H1 (cell line): ENCODE results near the gene PAFAH1B1. TPM values are rescaled to one million over a fixed set of nuclear protein-coding genes. Genes with fewer than 3 reads are reported as not detected.

Experiments
- CTCF ChIA-PET: fragments of 300-600 bp; sonication (Branson Sonifier 250); formaldehyde crosslinking; loops from one replicate; lab custom pipeline; 2021; ENCODE audit not compliant: partially characterized antibody; lab: Charles Lee
- POLR2A ChIA-PET: fragments of 300-600 bp; sonication (Branson Sonifier 250); formaldehyde crosslinking; loops from one replicate; lab custom pipeline; 2021; ENCODE audit warnings: inconsistent platforms; ENCODE audit not compliant: partially characterized antibody; lab: Charles Lee
- DNase-seq, 2 experiments: peaks; one replicate each; pipeline versions ENCODE4 v3.0.0 to v3.0.0-alpha.2; 2010 to 2022; ENCODE audit warnings: low spot score in 2 of 2, low read depth in 1 of 2, mixed read lengths in 1 of 2
- FAIRE-seq: peaks from 2 replicates; lab custom pipeline; 2011; peaks lifted over from hg19 to GRCh38; lab: Jason Lieb, UNC
- H2AFZ ChIP-seq: 2 replicates; pipeline ENCODE4 v1.8.1; 2012; ENCODE audit warnings: low read length, inconsistent platforms
- H2AK5ac ChIP-seq: 2 replicates; pipeline ENCODE4 v1.6.1; 2013; ENCODE audit warnings: low read depth, low read length
- H2BK120ac ChIP-seq: replicated peaks from 2 replicates; pipeline ENCODE3; 2013; ENCODE audit warnings: low read depth, low read length, inconsistent platforms
- H2BK12ac ChIP-seq: 2 replicates; pipeline ENCODE4 v1.6.1; 2013; ENCODE audit warnings: low read depth, low read length
- H2BK15ac ChIP-seq: 2 replicates; pipeline ENCODE4 v1.6.1; 2013; ENCODE audit warnings: low read length
- H2BK20ac ChIP-seq: 2 replicates; pipeline ENCODE4 v1.6.1; 2013; ENCODE audit warnings: low read length
- H2BK5ac ChIP-seq: 2 replicates; pipeline ENCODE4 v1.6.1; 2013; ENCODE audit warnings: low read depth, low read length
- H3K14ac ChIP-seq: 2 replicates; pipeline ENCODE4 v1.6.1; 2013; ENCODE audit warnings: inconsistent platforms; ENCODE audit not compliant: insufficient read length
- H3K18ac ChIP-seq: 2 replicates; pipeline ENCODE4 v1.6.1; 2013; ENCODE audit warnings: low read length; ENCODE audit errors: extremely low read depth
- H3K23ac ChIP-seq: 2 replicates; pipeline ENCODE4 v1.6.1; 2013; ENCODE audit warnings: inconsistent platforms; ENCODE audit not compliant: insufficient read length
- H3K23me2 ChIP-seq: 2 replicates; pipeline ENCODE4 v1.6.1; 2013; ENCODE audit warnings: low read depth, low read length
- H3K27ac ChIP-seq: 2 replicates; pipeline ENCODE4 v1.6.1; 2011; ENCODE audit warnings: low read depth, low read length, inconsistent platforms
- H3K27me3 ChIP-seq, 4 experiments: replicated peaks in 1 of 4; 1 replicate in 1 of 4; 2 replicates in 3 of 4; pipeline versions ENCODE4 v1.6.1 to v1.8.1; 2011 to 2013; ENCODE audit warnings: low read length in 3 of 4, mild to moderate bottlenecking in 3 of 4, inconsistent platforms in 2 of 4, mixed read lengths in 2 of 4, moderate library complexity in 1 of 4; ENCODE audit not compliant: control insufficient read depth in 3 of 4, insufficient read depth in 3 of 4; ENCODE audit errors: extremely low read depth in 1 of 4
- H3K36me3 ChIP-seq, 4 experiments: 2 replicates each; pipeline versions ENCODE4 v1.6.1 to v1.8.1; 2011 to 2013; ENCODE audit warnings: mild to moderate bottlenecking in 4 of 4, low read length in 3 of 4, moderate library complexity in 2 of 4, control low read depth in 1 of 4, inconsistent platforms in 1 of 4; ENCODE audit not compliant: insufficient read depth in 4 of 4, control insufficient read depth in 2 of 4
- H3K4ac ChIP-seq: replicated peaks from 2 replicates; pipeline ENCODE3; 2013; ENCODE audit warnings: low read length, low read depth, mixed read lengths, inconsistent platforms; ENCODE audit not compliant: insufficient read length
- H3K4me1 ChIP-seq, 4 experiments: replicated peaks in 1 of 4; 1 replicate in 1 of 4; 2 replicates in 3 of 4; pipeline versions ENCODE4 v1.6.1 to v1.8.1; 2011 to 2013; ENCODE audit warnings: low read length in 3 of 4, inconsistent platforms in 2 of 4, mixed read lengths in 1 of 4; ENCODE audit not compliant: insufficient read depth in 4 of 4, control insufficient read depth in 3 of 4
- H3K4me2 ChIP-seq, 2 experiments: 2 replicates each; pipeline versions ENCODE4 v1.6.1 to v1.8.1; 2011 to 2013; ENCODE audit warnings: low read depth in 2 of 2, low read length in 2 of 2, control low read depth in 1 of 2, inconsistent platforms in 1 of 2, mild to moderate bottlenecking in 1 of 2; ENCODE audit not compliant: insufficient read depth in 1 of 2
- H3K4me3 ChIP-seq, 4 experiments: fragments of 200-600, 300-600 bp in 1 of 4; sonication (generic), shearing (Covaris generic), sonication (Bioruptor Twin) in 1 of 4; 2 replicates each; pipeline versions ENCODE4 v1.5.1 to v1.8.1; 2011 to 2016; ENCODE audit warnings: low read length in 4 of 4, low read depth in 3 of 4, control low read depth in 2 of 4, inconsistent platforms in 2 of 4, mild to moderate bottlenecking in 2 of 4, mixed read lengths in 1 of 4, moderate library complexity in 1 of 4; ENCODE audit not compliant: insufficient read depth in 2 of 4; ENCODE audit errors: extremely low read depth in 1 of 4
- H3K56ac ChIP-seq: replicated peaks from 2 replicates; pipeline ENCODE3; 2013; ENCODE audit warnings: low read depth, mild to moderate bottlenecking, mixed read lengths, low read length, inconsistent platforms; ENCODE audit not compliant: insufficient read length
- H3K79me1 ChIP-seq: 2 replicates; pipeline ENCODE4 v1.6.1; 2013; ENCODE audit warnings: low read depth, low read length, control low read depth
- H3K79me2 ChIP-seq, 2 experiments: 2 replicates each; pipeline versions ENCODE4 v1.6.1 to v1.8.1; 2012 to 2013; ENCODE audit warnings: low read length in 2 of 2, mild to moderate bottlenecking in 2 of 2, inconsistent platforms in 1 of 2; ENCODE audit not compliant: insufficient read depth in 2 of 2, control insufficient read depth in 1 of 2
- H3K9ac ChIP-seq, 4 experiments: replicated peaks in 1 of 4; 1 replicate in 1 of 4; 2 replicates in 3 of 4; pipeline versions ENCODE4 v1.6.1 to v1.8.1; 2011 to 2013; ENCODE audit warnings: low read depth in 3 of 4, low read length in 3 of 4, control low read depth in 2 of 4, mild to moderate bottlenecking in 2 of 4, moderate library complexity in 2 of 4, inconsistent platforms in 1 of 4; ENCODE audit errors: extremely low read depth in 1 of 4
- H3K9me3 ChIP-seq, 2 experiments: 2 replicates each; pipeline versions ENCODE4 v1.6.1 to v1.8.1; 2012 to 2013; ENCODE audit warnings: mild to moderate bottlenecking in 2 of 2, moderate library complexity in 2 of 2, control low read depth in 1 of 2, inconsistent platforms in 1 of 2, low read depth in 1 of 2, low read length in 1 of 2, mixed read lengths in 1 of 2; ENCODE audit not compliant: insufficient read depth in 2 of 2
- H4K20me1 ChIP-seq, 2 experiments: replicated peaks in 1 of 2; 2 replicates each; pipeline versions ENCODE3 to v1.8.1; 2011 to 2013; ENCODE audit warnings: inconsistent platforms in 2 of 2, low read length in 2 of 2, mild to moderate bottlenecking in 1 of 2; ENCODE audit not compliant: insufficient read depth in 2 of 2, control insufficient read depth in 1 of 2
- H4K5ac ChIP-seq: 2 replicates; pipeline ENCODE4 v1.6.1; 2013; ENCODE audit warnings: low read length, low read depth, mixed read lengths, inconsistent platforms; ENCODE audit not compliant: insufficient read length
- H4K8ac ChIP-seq: 2 replicates; pipeline ENCODE4 v1.8.0; 2013; ENCODE audit warnings: mild to moderate bottlenecking, moderate library complexity, low read length, inconsistent platforms; ENCODE audit not compliant: insufficient read depth; ENCODE audit errors: extremely low read depth
- H4K91ac ChIP-seq: replicated peaks from 2 replicates; pipeline ENCODE3; 2013; ENCODE audit warnings: low read length, mixed read lengths, inconsistent platforms; ENCODE audit not compliant: insufficient read length
- POLR2AphosphoS5 ChIP-seq: IDR thresholded peaks from 2 replicates; pipeline ENCODE4 v1.6.1; 2011; ENCODE audit warnings: low read depth, low read length
- POU5F1 ChIP-seq: IDR thresholded peaks from 2 replicates; pipeline ENCODE4 v1.6.1; 2011; ENCODE audit warnings: low read depth, mild to moderate bottlenecking, low read length, moderate library complexity
- WGBS, 2 experiments: shearing (Covaris generic) in 1 of 2; methylation state at CpG; one replicate each; pipeline versions ENCODE4 v1.1.6 to v1.1.7; 2013 to 2015; ENCODE audit warnings: low lambda C conversion rate in 2 of 2, mixed read lengths in 2 of 2, inconsistent platforms in 1 of 2, low coverage in 1 of 2, missing lambda C conversion rate in 1 of 2; ENCODE audit not compliant: insufficient replicate concordance in 2 of 2, insufficient coverage in 1 of 2, insufficient read length in 1 of 2; ENCODE audit errors: extremely low coverage in 1 of 2, missing lambda C conversion rate in 1 of 2; 5-methylcytosine and 5-hydroxymethylcytosine counted together
- polyA plus RNA-seq, 7 experiments: library from polyadenylated mRNA; depleted of rRNA in 3 of 7; stranded (reverse) in 5 of 7; unstranded in 2 of 7; fragments of >200 nt in 5 of 7; fragments of 200-250 nt in 2 of 7; gene quantifications; 1 replicate in 5 of 7; 2 replicates in 1 of 7; 4 replicates in 1 of 7; pipeline versions ENCODE4 v1.2.1 to v1.2.3, GENCODE V29; 2011 to 2013; ENCODE audit warnings: missing spikeins in 2 of 7, mixed read lengths in 2 of 7
- total RNA-seq: library from RNA; stranded (reverse); fragmentation: NEBNext Ultra II Directional; extraction: Animal tissue kit (Norgen Biotek cat#: 25700); gene quantifications from 2 replicates; pipeline ENCODE4 v1.2.1, GENCODE V29; 2021

The PAFAH1B1 gene
- total and polyA plus RNA-seq, 2 of the 8 experiments (the other 6 are each of a cell fraction or from before 2014, with no cell fraction given), result 42.0 to 152 TPM

GRCh38 chr17:2685696-2686095 is 92.2 kb downstream of the PAFAH1B1 start:
- TF ChIP-seq POU5F1 (no peak), POLR2AphosphoS5 (peak; percentile 78)
- TF ChIP-seq, all 59 proteins: peak for 1
- CTCF ChIA-PET, result interaction anchor here (0.7 to 4.3 kb wide), 7 partner anchors 11 to 1164 kb away, joined by 3 to 30 read pairs (median 4); no protein-coding TSS in a partner anchor
- H4K8ac ChIP-seq, result no peak overlapping the region
- H3K23me2 ChIP-seq, result no peaks in the 10 kb centered on the region
- H2AK5ac ChIP-seq, result no peak overlapping the region
- H3K4me3 ChIP-seq, result no peak overlapping the region
- no peak overlapping the region for H3K18ac ChIP-seq
- H3K4me2 ChIP-seq, result no peak overlapping the region
- no peak overlapping the region for H2BK20ac ChIP-seq
- peaks cover 0 to 6% of the 10 kb centered on the region in 2 experiments for H4K20me1 ChIP-seq
- no peak overlapping the region for H3K4ac ChIP-seq
- peaks cover 0 to 7% (median 0%) of the 10 kb centered on the region in 4 experiments; a peak in 2 of 7 replicates for H3K4me1 ChIP-seq
- H2BK5ac ChIP-seq, result peak overlapping the region; percentile 13; the same call in 1 of the 2 replicates
- FAIRE-seq (no peak), DNase-seq (peak in 1 of 2 experiments; percentile 58)
- H3K9ac ChIP-seq, result no peak overlapping the region
- H2AFZ ChIP-seq, result no peak overlapping the region
- H3K23ac ChIP-seq, result no peak overlapping the region
- no peak overlapping the region for H2BK120ac ChIP-seq
- no peaks in the 10 kb centered on the region for H3K9me3 ChIP-seq
- no peak overlapping the region for H2BK12ac ChIP-seq
- POLR2A ChIA-PET, result interaction anchor here (0.8 to 3.4 kb wide), 6 partner anchors 8 to 91 kb away, joined by 3 to 16 read pairs (median 5); no protein-coding TSS in a partner anchor
- no peak overlapping the region for H4K91ac ChIP-seq
- no peaks in the 10 kb centered on the region; the same call in 1 of the 2 replicates for H3K79me1 ChIP-seq
- no peaks in the 10 kb centered on the region for H3K79me2 ChIP-seq
- WGBS, 2 experiments, result 86% methylated on average over 15 of the region's 15 CpGs; no CpG with 5 or more reads in 1 of the 2 experiments
- no peak overlapping the region for H3K56ac ChIP-seq
- H3K27me3 ChIP-seq, result no peaks in the 10 kb centered on the region
- no peak overlapping the region for H3K14ac ChIP-seq
- no peak overlapping the region for H3K27ac ChIP-seq
- H4K5ac ChIP-seq, result no peak overlapping the region
- no peak overlapping the region for H2BK15ac ChIP-seq
- H3K36me3 ChIP-seq, result peaks cover 4 to 20% (median 10%) of the 10 kb centered on the region in 4 experiments; a peak in 6 of 8 replicates
